GM18519 (cell line): ENCODE results near the gene RPS6KA2.

Source experiments
- ATAC-seq: cut with Tn5 transposase; IDR thresholded peaks from one replicate; pipeline ENCODE4 v1.9.1; 2021; ENCODE audit warnings: mild to moderate bottlenecking, moderate library complexity; ENCODE audit not compliant: unreplicated experiment, low FRiP score

RPS6KA2 gene

DNA sequence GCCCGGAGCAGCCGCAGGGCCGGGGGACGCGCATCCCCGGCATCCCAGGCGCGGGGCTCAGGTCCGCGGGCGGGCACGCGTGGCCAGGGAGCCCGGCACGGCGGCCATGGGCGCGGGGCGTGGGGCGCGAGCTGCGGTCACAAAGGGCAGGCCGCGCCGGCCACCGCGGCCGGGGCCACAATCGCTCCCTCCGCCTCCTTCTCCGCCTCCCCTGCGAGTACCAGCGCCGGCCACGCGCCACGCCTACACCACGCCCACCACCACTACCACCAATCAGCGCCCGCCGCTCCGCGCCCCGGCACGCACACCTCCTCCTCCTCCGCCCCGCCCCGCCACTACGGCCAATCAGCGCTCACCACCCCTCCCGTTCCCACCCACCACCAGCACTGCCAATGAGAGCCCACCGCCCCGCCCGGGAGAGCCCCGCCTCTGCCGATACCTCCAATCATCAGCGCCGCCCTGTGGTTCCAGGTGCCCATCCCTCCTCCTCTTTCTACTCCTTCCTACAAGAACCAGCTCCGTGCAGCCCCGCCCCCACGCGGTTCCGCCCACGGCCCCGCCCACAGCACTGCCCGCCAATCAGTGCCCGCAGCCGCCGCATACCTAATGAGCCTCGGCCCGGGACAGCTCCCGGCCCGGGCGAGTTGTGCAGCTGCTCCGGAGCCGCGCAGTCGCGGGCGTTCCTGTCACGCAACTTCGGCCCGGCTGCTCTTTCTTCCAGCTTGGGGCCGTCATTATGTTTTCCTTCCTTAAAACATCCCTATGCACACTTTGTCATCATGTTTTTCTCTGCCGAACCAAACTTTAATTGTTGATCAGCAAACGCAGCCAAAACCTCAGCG is at the start of gene RPS6KA2:
TSS of gene RPS6KA2 (minus strand) at position 219 of the 842 bp plus-strand sequence. CDS start 232 bp downstream, outside the sequence.
- ATAC-seq, result peak; percentile 83

DNA sequence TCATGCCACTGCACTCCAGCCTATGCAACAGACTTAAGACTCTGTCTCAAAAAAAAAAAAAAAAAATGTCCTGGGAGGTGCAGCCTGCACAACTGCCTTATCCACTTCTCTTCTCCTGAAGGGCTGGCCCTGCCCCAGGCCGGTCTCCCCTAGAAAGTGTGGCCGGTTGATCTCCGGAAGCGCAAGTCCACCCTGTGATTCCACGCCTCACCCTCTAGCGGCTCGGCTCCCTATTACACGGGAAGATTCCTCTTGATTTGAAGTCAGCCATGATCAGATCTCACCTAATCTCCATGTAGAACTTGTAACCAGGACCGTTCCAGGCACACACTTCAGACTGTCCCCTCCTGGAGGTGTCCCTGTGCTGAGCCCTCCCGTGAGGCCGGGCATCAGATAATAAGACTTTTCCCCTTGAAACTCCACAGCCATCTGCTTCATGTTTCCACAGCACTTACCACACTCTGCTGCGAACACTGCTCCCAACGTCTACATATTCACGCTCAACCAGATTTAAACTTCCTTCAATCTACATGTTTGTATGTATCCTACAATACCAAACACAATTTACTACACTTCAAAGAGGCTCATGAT is 49.3 kb upstream of the RPS6KA2 start:
- no peak for ATAC-seq

DNA sequence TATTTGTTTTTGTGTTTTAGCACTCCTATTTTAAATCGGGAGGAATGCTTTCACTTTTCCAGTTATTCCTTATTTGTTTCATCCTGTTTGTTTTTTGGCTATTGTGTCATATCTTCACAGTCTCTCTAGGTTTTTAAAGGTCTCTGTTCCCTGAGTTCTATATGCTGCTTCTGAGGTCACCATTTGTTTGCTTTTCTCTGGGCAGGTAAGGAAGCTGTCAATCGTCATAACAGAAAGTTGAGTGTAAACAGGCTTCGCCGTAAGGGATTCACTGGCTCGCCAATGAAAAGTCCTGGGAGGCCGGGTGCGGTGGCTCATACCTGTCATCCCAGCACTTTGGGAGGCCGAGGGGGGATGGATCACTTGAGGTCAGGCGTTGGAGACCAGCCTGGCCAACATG is 48.7 kb upstream of the RPS6KA2 start:
- no peak for ATAC-seq

DNA sequence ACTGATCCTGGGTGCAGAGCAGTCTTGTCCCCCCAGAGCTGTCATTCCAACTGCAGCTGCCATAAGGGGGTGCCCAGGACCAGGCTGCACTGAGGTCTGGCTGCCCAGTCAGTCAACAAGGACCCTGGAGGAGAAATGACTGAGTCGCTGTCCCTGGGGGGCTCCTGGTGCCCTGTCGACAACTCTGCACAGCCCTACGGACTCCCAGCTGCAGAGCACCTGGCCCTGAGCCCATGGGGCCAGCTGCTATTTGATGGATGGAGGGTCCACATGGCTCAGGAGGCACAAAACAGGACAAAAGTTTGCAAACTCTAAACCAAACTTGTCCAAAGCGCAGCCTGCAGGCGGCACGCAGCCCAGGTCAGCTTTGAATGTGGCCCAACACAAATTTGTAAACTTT is 46.3 kb upstream of the RPS6KA2 start:
- ATAC-seq, result no peak

DNA sequence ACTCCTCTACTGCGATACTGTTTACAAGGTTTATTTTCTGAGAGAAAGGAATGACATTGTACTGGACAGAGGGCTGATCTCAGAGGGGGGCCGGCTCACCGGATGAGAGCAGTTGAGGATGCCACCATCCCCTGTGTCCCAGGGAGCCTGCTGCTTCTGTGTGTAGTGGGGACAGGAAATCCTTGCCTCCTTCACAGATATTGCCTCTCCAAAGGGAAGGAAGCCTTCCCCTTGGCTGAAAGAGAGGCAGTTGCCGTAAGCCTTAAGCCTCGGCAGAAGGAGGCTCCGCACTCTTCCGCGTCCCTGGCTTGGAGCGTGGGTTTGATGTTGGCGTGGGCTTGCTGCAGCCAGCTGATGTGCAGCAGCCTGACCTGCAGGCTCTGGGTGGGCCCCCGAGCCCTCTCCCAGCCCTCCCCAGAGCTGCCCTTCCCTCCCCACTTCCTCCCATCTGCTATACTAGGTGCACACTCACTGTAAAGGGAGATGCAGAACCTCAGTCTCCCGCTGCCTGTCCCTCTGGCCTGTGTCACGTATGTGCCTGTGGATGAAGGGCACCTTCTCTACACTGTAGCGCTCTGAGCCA is 45.7 kb upstream of the RPS6KA2 start:
- no peak for ATAC-seq

DNA sequence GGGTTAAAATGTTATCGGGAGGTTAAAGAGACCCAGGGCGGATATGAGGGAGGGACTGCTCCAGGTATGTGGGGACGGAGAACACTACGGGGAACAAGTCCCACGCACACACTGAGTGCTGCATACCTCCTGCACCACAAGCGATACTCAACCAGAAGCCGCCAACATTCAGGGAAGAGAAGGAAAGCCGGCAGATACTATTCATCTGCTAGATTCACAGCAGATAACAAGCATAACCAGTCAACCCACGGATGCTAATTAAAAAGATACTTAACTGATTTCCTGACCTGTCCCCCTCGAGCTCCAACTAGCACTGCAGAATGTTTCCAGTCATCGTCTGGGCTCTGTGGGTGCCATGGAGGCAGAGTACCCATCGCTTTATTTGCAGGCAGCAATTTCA is 45.1 kb upstream of the RPS6KA2 start:
- ATAC-seq, result no peak

DNA sequence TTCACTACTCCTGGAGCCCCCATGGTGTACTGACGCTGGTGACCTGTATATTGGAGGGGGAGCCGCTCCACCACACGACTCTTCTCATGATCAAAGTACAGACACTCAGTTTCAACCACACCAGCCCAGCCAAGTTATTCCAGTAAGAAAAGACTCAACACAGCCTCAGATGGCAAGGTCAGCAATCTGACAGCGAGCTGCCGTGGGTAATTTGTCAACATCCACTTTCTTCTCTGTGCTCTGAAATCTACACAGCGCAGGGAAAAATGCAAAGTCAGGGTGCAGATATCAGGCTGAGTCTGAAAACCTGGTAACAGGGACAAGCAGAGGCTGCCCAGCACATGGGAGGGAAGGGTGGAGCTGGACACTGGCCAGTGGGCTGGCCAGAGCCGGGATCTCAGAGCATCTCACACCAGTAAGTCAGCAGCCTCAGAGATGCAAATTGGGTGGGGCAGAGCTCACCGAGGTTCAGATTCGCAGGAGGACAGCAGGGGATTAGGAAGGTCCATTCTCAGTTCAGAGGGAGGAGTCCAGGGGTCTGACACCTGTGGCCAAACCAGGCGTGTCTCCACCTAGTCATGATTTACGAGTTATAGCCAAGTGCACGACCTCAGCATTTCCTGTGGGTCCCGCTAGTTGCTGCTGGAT is 44.5 kb upstream of the RPS6KA2 start:
- ATAC-seq, result no peak

DNA sequence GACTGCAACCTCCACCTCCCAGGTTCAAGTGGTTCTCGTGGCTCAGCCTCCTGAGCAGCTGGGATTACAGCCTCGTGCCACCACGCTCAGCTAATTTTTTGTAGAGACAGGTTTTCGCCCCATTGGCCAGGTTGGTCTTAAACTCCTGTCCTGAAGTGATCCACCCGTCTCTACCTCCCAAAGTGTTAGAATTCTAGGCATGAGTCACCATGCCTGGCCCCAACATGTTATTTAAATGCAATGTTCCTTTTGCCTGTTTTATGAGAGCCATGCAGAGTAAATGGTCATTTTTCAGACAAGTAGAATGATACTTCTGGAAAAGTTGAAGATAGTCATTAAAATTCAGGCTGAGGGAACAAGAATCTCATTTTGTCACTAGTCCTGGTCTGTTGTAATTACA is 43.8 kb upstream of the RPS6KA2 start:
- no peak for ATAC-seq

DNA sequence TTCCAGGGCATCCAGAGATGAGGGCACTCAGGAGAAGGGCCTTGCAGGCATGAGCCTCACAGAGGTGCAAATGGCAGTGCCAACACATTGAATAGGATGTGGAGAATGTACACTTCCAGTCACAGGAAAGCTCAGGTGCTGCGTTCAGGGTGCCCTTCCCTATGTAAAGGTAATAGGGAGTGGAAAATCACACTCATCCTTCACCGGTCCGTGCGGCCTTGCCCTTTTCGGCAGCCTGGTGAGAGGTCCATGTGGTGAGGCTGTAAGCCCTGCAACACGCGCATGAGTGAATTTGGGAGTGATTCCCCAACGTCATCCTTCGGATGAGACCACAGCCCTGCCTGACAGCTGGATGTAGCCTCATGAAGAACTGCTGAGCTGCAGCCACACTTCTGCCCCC is 43.0 kb upstream of the RPS6KA2 start:
- ATAC-seq, result no peak

DNA sequence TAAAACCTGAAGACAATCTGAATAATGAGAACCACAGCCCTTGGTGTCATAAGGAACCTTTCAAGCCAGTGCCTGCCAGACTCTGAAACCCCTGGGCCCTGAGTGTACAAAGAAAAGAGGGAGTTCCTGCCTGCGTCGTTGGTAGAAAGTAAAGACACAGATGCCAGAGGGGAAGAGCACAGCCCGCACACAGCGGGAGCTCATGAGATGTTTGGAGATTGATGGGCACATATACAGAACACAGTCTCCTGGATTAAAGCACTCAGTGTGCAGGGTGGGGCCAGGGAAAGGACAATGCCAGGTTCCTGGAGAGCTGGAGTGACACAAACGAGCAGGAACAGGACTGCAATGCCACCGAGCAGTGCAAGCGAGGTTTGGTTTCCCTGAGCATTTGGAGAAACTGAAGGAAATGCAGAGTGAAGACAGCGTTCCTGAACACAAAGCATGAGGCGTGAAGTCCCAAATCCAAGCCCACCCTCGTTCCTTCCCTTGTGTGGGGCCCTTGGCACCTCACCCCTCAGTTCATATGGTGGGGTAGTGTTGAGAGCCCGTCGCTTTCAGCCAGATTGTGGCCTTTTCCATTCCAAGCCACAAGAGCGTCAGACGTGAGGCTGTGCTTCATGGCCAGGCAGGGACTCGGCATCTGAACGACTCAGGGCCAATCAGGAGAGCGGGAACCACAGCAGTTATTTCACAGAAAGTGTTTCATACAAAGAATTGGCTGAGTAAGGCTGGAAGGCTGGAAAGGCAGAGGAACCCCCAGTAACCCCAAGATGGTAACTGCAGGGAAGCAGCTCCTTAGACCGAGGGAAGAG is 41.0 kb upstream of the RPS6KA2 start:
- ATAC-seq, result no peak

DNA sequence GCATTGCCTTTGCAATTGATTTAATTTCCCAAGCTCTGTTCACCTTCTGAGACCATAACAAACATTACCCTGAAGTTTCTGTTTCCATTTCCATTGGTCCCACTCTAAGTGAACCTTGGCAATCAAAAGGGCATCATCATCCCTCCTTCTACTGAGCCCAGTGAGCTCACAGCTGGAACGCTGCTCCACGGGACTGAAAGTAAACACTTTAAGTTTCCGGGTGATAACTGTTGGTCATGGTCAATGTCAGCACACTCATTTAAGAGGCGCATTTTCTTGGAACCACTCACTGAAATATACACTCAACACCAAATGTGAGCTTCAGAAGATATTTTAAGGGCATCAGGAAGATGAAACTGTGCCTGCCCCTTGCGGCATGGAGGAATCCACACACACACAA is 37.1 kb upstream of the RPS6KA2 start:
- no peak for ATAC-seq

DNA sequence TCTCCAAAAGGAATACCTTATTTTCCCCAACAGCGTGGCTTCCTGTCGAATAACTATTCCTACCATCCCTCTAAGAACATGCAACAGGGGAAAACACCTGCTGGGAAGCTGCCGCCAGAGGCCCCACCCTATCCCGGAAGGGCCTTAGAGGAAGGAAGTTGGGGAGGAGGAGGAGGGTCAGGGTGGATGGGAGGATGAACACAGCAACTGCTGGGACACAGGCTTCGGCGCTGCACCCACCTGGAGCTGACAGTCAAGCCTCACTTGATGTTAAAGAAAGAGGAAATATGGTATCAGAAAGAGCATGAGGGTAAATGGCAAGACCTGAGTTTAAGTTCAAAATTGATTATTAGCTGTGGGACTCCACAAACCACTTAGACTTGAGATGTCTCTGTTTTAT is 36.5 kb upstream of the RPS6KA2 start:
- ATAC-seq, result no peak

DNA sequence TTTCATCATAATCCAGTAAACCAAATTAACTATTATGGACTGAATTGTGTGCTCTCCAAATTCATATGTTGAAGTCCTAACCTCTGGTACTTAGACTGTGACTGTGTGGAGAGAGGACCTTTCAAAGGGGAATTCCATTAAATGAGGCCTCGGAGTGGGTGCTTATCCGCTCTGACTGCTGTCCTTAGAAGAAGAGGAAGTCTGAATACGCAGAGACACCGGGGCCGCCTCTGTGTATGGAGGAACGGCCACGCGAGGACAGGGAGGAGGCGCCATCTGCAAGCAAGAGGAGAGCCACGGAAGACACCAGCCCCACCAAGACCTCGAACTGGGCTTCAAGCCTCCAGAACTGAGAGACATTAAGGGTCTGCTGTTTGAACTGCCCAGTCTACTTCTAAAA is 35.6 kb upstream of the RPS6KA2 start:
- no peak for ATAC-seq

DNA sequence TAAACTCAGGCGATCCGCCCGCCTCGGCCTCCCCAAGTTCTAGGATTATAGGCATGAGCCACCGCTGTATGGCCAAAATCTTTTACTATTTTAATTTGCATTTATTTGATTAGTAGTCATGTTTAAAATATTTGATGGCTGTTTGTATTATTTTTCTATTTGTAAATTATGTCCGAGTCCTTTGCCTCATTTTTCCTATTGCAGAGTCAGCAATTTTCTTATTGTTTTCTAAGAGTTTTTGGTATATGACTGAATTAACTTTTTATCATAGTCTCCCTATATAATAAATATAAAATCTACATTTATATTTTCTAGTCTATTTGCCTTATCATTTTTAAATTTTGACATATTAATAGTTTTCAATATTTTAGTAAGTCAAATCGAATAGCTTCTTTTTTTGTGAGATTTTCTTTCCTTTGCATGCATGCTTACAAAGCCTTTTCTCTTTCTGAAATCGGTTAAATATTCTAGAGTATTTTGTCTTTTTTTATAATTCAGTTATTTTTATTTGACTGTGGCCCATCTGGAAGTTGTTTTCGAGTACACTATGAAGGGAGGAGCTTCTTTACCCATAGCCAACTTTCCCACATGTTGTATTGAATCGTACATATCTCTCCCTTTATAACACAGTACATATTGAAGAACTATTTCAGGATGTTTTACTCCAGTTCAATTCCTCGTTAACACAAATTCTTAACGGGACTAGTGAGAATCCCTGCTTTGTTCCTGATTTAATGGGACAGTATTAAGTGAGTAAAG is 34.5 kb upstream of the RPS6KA2 start:
- no peak for ATAC-seq

DNA sequence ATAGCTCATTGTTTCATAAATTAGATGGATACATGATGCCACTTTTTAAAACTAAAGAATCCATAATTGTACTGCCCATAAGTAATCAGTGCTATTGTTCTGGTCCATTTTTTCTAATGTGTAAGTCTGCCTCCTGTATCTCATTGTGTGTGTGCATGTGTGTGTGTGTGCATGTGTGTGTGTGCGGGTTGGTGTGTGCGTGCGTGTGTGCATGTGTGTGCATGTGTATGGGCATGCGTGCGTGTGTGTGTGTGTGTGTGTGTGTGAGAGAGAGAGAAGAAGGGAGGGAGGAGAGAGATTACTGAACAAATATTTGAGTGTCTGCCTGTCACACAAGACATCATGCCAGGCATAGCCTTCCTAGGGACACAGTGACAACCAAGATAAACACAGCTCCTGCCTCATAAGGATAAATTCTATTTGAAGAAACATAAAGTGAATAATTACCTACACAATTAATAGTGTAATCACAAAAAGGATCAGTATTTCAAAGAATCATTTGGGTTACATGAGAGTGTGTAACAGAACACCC is 33.2 kb upstream of the RPS6KA2 start:
- ATAC-seq, result no peak

DNA sequence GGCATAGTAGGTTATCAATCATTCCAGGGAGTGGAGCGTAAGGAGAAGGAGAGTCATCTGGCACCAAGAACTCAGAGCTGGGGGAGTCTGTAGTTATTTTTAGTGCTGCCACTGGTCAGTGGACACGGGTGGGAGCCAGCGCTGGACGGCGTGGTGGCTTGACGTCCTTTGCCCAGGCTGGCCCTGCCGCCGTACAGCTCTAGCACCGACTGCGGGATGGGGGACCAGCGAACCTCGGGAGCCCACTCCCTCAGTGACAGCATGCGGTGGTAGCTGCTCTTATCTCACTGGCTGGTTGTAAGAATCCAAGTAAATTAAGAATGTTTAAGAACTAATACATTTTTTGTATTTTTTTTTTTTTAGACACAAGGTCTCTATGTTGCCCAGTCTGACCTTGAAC is 32.5 kb upstream of the RPS6KA2 start:
- ATAC-seq, result no peak

DNA sequence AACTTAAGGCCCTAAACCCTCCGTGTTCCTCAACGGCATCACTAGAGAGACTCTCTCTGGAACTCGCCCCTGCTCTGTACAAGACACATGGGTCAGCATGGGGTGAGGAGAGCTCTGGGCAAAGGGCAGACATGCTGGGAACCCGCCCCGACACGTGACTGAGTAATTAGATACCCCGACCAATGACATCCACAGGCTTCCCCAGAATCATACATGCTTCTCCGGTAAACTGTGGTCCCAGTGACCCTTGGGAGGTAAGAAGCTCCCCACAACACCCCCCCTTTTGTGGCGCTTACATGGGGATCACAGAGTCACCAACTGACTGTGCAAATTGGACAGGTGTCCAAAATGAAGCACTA is 31.7 kb upstream of the RPS6KA2 start:
- no peak for ATAC-seq

DNA sequence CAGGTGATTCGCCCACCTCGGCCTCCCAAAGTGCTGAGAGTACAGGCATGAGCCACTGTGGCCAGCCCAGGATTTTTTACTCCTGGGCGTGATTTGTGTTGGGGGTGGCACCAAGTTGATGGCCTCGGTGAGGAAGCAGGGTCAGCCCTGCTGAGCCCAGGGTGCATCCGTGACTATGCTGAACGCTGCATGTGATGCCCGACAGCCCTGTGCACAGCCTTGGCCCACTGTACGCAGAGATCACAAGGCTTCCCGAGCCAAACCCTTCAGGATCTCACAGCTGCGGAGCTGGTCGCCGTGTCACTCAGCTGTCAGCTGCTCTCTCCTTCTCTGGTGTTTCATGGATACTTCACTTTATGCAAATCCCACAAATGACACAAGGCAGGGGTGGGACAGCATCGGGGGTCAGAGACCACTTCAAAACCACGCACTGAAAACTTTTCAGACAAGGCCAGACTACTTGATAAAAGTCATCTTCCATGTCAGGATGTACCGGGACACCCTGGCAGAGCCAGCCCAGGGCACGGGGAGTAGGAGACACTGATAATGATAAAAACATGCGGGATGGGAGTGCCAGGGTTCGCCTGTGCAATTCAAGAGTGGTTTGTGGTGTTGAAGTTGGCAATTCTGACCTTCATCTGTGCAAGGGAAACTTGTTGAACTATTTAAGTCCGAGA is 31.2 kb upstream of the RPS6KA2 start:
- no peak for ATAC-seq

DNA sequence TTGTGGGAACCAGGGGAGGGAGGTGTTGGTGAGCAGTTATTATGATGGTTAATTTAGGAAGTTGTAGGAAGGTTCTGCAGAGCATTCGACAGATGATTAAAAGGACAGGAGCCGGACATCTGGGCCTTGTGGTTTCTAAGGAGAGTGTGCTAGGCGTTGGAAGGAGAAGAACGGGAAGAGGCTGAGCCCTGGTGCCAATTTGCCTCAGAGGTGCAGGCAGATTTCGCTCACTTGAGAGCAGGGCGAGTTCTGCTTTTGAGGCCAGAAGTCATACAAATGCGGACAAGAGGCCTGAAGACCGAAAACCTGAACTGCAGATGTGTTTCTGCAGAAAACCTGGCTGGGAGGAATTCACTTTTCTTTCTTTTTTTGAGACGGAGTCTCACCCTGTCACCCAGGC is 30.5 kb upstream of the RPS6KA2 start:
- no peak for ATAC-seq
